HEK293T (cell line): ENCODE data around the gene PCDHGA2.
"Not testable (repeated sequence)": the region's sequence is repeated elsewhere in the genome, so short reads cannot be mapped to it uniquely, and the experiment has no call there.

Source experiments
- ARNT ChIP-seq: fragments of 450-650 bp; IDR thresholded peaks from 2 replicates; pipeline ENCODE4 v1.6.1; 2017; ENCODE audit warnings: mild to moderate bottlenecking
- BHLHE40 ChIP-seq: fragments of 450-650 bp; IDR thresholded peaks from 2 replicates; pipeline ENCODE4 v1.6.1; 2016; ENCODE audit warnings: mild to moderate bottlenecking, moderate library complexity, borderline replicate concordance
- CTBP1 ChIP-seq: fragments of 450-650 bp; IDR thresholded peaks from 2 replicates; pipeline ENCODE4 v1.6.1; 2016; ENCODE audit warnings: borderline replicate concordance
- ELF4 ChIP-seq: fragments of 450-650 bp; IDR thresholded peaks from 2 replicates; pipeline ENCODE4 v1.6.1; 2017; ENCODE audit warnings: antibody characterized with exemption
- FOXA1 ChIP-seq: fragments of 450-650 bp; IDR thresholded peaks from 2 replicates; pipeline ENCODE4 v1.6.1; 2016; ENCODE audit warnings: mild to moderate bottlenecking
- FOXM1 ChIP-seq: fragments of 450-650 bp; IDR thresholded peaks from 2 replicates; pipeline ENCODE4 v1.6.1; 2017; ENCODE audit warnings: mild to moderate bottlenecking, borderline replicate concordance
- LEF1 ChIP-seq: fragments of 450-650 bp; IDR thresholded peaks from 2 replicates; pipeline ENCODE4 v1.6.1; 2017; ENCODE audit warnings: mild to moderate bottlenecking, borderline replicate concordance
- NFRKB ChIP-seq: fragments of 450-650 bp; IDR thresholded peaks from 2 replicates; pipeline ENCODE4 v1.6.1; 2016; ENCODE audit warnings: mild to moderate bottlenecking, moderate library complexity
- PKNOX1 ChIP-seq: fragments of 450-650 bp; IDR thresholded peaks from 2 replicates; pipeline ENCODE4 v1.6.1; 2016
- SP1 ChIP-seq: fragments of 450-650 bp; IDR thresholded peaks from 2 replicates; pipeline ENCODE4 v1.6.1; 2017
- SUZ12 ChIP-seq: fragments of 450-650 bp; IDR thresholded peaks from 2 replicates; pipeline ENCODE4 v1.6.1; 2016; ENCODE audit warnings: mild to moderate bottlenecking
- TARDBP ChIP-seq: fragments of 450-650 bp; IDR thresholded peaks from 2 replicates; pipeline ENCODE4 v1.6.1; 2016
- ZNF384 ChIP-seq: fragments of 450-650 bp; IDR thresholded peaks from 2 replicates; pipeline ENCODE4 v1.6.1; 2016

GRCh38 chr5:141316963-141317362 is 21.6 kb upstream of the PCDHGA2 start:
- TF ChIP-seq BHLHE40, SUZ12, ELF4, CTBP1, SP1, TARDBP, PKNOX1, FOXA1, LEF1, ZNF384, FOXM1, ARNT, NFRKB: not testable (repeated sequence)
